ENCODE data around the gene CECR2. TPM values are rescaled to one million over a fixed set of nuclear protein-coding genes. Genes with fewer than 3 reads are reported as not detected.
"Not testable (repeated sequence)": the region's sequence is repeated elsewhere in the genome, so short reads cannot be mapped to it uniquely, and the experiment has no call there.

Gene CECR2
- total RNA-seq, 1 donor from 2014 or later = not detected

DNA sequence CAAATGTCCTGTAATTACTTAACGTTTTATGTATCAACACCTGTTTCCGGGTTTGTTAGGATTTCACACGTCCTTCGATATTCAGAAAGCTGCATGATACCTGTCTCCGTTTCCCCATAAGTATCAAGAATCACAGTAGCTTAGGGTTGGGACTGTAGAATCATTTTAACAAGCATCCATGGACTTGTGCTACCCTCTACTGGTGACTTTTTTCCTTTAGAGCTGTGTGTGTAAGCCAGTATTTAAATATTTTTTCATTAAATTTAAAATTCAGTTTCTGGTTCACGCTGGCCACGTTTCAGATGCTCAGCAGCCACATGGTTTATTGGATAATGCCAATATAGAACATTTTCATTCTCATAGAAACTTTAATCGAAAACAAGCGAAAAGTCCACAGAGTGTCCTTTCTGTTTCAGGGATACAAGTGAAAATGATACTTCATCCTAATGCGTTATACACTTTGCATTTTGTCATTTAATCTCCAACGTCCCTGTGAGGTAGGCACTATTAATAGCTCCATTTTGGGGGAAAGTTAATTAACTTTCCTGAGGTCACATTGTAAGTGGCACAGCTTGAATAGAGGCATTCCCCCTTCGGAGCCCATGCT lies 132.5 kb downstream of the CECR2 start:
- Histone ChIP-seq H3K4me3 (ENCODE audit: low read depth, low read length) (no peak overlapping the region), H3K27me3 (ENCODE audit: control insufficient read depth, insufficient read depth, low read length) (no peaks in the 10 kb centered on the region), H3K36me3 (ENCODE audit: control insufficient read depth, insufficient read depth, low read length) (no peaks in the 10 kb centered on the region)
- FAIRE-seq = no peak
- peak; percentile 65 for DNase-seq (ENCODE audit: low read depth)
- TF ChIP-seq, protein P1, sequence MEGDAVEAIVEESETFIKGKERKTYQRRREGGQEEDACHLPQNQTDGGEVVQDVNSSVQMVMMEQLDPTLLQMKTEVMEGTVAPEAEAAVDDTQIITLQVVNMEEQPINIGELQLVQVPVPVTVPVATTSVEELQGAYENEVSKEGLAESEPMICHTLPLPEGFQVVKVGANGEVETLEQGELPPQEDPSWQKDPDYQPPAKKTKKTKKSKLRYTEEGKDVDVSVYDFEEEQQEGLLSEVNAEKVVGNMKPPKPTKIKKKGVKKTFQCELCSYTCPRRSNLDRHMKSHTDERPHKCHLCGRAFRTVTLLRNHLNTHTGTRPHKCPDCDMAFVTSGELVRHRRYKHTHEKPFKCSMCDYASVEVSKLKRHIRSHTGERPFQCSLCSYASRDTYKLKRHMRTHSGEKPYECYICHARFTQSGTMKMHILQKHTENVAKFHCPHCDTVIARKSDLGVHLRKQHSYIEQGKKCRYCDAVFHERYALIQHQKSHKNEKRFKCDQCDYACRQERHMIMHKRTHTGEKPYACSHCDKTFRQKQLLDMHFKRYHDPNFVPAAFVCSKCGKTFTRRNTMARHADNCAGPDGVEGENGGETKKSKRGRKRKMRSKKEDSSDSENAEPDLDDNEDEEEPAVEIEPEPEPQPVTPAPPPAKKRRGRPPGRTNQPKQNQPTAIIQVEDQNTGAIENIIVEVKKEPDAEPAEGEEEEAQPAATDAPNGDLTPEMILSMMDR (IDR thresholded peaks at IDR 0.05; ENCODE audit: insufficient read depth, low read length, severe bottlenecking) = peak; percentile 45

DNA sequence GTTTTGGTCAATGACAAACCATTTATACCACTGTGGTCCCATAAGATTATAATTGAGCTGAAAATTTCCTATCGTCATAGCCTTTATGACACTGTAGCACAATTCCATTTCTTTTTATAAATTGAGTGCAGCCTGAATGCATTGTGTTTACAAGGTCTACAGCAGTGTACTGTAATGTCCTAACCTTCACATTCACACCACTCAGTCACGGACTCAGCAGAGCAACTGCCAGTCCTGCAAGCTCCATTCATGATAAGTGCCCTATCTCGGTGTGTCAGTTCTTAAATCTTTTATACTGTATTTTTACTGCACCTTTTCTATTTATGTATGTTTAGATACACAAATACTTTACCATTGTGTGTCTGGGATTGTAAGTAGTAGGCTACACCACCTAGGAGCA lies 138.8 kb downstream of the CECR2 start:
- Histone ChIP-seq H3K27me3 (ENCODE audit: control insufficient read depth, insufficient read depth, low read length) (no peaks in the 10 kb centered on the region), H3K36me3 (ENCODE audit: control insufficient read depth, insufficient read depth, low read length) (no peaks in the 10 kb centered on the region), H3K4me3 (ENCODE audit: low read depth, low read length) (no peak overlapping the region)
- TF ChIP-seq, protein P1 (IDR thresholded peaks at IDR 0.05; ENCODE audit: insufficient read depth, low read length, severe bottlenecking) = no peak
- FAIRE-seq = no peak
- no peak for DNase-seq (ENCODE audit: low read depth)

DNA sequence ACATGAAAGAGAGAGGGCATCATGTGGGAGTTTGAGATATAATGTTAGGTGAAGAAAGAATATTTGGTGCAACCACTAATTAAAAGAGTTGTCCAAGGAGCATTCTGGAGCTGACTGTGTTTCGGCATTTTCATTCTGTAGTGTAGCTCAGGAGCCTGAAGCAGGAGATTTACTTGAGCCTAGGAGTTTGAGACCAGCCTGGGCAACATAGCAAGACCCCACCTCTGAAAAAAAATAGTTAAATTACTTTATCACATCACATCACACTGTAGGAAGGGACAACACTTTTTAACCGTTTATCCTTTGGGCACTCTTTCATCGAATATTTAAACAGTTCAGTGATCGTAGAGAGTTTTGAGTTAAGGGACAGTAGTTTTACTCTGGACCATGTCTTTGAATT lies 143.7 kb downstream of the CECR2 start:
- FAIRE-seq (no peak), DNase-seq (ENCODE audit: low read depth) (no peak)
- Histone ChIP-seq H3K36me3 (ENCODE audit: control insufficient read depth, insufficient read depth, low read length) (no peaks in the 10 kb centered on the region), H3K27me3 (ENCODE audit: control insufficient read depth, insufficient read depth, low read length) (no peaks in the 10 kb centered on the region), H3K4me3 (ENCODE audit: low read depth, low read length) (no peak overlapping the region)
- TF ChIP-seq, protein P1 (IDR thresholded peaks at IDR 0.05; ENCODE audit: insufficient read depth, low read length, severe bottlenecking) = no peak

DNA sequence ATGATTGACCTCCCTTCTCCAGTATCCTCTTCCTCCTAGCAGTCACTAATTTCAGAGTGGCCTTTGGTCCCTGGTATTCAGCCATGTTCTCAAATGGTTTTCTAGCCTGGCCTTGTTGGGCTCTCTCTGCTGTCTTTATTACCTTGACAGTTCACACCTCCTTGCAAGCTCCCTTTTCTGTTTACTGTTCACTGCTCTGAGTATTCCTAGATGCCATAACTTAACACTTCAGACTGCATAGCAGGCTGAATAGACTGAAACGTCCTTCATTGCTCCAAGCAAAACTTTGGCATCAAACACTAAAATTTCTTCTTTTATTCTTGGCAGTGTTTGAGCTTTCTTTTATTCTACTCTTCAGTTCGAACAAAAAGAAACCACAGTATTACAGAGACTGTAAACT lies 144.4 kb downstream of the CECR2 start:
- DNase-seq (ENCODE audit: low read depth) (no peak), FAIRE-seq (no peak)
- TF ChIP-seq, protein P1 (IDR thresholded peaks at IDR 0.05; ENCODE audit: insufficient read depth, low read length, severe bottlenecking) = no peak
- Histone ChIP-seq H3K36me3 (ENCODE audit: control insufficient read depth, insufficient read depth, low read length) (no peaks in the 10 kb centered on the region), H3K27me3 (ENCODE audit: control insufficient read depth, insufficient read depth, low read length) (no peaks in the 10 kb centered on the region), H3K4me3 (ENCODE audit: low read depth, low read length) (no peak overlapping the region)

DNA sequence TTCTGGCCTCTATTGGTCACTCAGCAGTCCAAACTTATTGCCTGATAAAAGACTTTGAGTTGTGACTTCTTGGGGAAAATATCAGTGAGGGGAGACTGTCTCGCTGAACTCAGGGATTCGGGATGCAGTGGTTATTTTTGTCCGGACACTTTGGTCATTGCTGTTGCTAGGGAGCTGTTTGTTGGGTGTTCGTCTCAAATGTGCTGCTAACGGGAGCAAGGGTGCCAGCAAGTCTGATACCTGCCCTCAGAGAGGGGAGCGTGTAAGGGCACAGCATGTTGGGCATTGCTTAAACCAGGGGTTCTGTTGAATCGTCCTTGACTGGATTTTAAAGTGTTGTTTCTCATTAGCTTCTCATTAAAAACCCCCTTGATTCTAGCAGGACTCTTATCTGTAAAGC lies 144.8 kb downstream of the CECR2 start:
- TF ChIP-seq, protein P1 (IDR thresholded peaks at IDR 0.05; ENCODE audit: insufficient read depth, low read length, severe bottlenecking) = no peak
- Histone ChIP-seq H3K27me3 (ENCODE audit: control insufficient read depth, insufficient read depth, low read length) (no peaks in the 10 kb centered on the region), H3K4me3 (ENCODE audit: low read depth, low read length) (no peak overlapping the region), H3K36me3 (ENCODE audit: control insufficient read depth, insufficient read depth, low read length) (no peaks in the 10 kb centered on the region)
- no peak for DNase-seq (ENCODE audit: low read depth)
- FAIRE-seq = peak; percentile 80

DNA sequence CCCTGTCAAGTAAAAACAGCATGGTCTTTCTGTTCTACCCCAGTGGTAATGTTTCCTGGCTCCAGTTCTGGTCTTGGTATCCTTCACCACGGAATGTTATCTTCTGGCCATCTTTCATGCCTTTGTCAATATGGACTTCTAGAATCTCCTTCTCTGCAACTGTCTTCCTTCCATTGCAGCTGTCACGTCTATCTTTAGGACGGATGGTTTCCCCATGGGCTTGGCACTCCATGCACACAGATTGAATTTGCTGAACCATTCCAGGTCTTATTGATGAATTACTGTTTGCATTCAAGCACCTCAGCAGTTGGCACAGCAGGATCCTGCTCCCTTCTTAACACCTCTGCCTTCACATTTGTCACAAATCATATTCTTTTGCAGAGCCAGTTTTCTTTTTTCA lies 149.1 kb downstream of the CECR2 start:
- Histone ChIP-seq H3K27me3 (ENCODE audit: control insufficient read depth, insufficient read depth, low read length) (no peaks in the 10 kb centered on the region), H3K36me3 (ENCODE audit: control insufficient read depth, insufficient read depth, low read length) (no peaks in the 10 kb centered on the region), H3K4me3 (ENCODE audit: low read depth, low read length) (no peak overlapping the region)
- DNase-seq (ENCODE audit: low read depth) (no peak), FAIRE-seq (peak; percentile 36)
- TF ChIP-seq, protein P1 (IDR thresholded peaks at IDR 0.05; ENCODE audit: insufficient read depth, low read length, severe bottlenecking) = no peak

DNA sequence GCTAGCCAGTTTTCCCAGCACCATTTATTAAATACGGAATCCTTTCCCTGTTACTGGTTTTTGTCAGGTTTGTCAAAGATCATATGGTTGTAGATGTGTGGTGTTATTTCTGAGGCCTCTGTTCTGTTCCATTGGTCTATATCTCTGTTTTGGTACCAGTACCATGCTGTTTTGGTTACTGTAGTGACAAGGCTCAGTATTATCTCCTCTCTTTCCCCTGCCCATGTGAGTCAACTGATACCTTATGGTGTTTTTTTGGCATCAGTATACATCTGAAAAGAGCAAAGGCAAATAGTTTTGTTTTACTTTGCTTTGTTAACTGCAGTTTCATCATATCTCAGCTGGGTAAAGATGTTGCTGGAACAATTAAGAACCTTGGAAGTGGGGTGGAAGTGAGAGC lies 152.7 kb downstream of the CECR2 start:
- H3K4me3 ChIP-seq (ENCODE audit: low read depth, low read length); FAIRE-seq; DNase-seq (ENCODE audit: low read depth); H3K27me3 ChIP-seq (ENCODE audit: control insufficient read depth, insufficient read depth, low read length); H3K36me3 ChIP-seq (ENCODE audit: control insufficient read depth, insufficient read depth, low read length): not testable (repeated sequence)
